Measurements from ENCODE around the gene CITED1.
"Not testable (repeated sequence)": the region's sequence is repeated elsewhere in the genome, so short reads cannot be mapped to it uniquely, and the experiment has no call there.

Gene CITED1, protein sequence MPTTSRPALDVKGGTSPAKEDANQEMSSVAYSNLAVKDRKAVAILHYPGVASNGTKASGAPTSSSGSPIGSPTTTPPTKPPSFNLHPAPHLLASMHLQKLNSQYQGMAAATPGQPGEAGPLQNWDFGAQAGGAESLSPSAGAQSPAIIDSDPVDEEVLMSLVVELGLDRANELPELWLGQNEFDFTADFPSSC

DNA sequence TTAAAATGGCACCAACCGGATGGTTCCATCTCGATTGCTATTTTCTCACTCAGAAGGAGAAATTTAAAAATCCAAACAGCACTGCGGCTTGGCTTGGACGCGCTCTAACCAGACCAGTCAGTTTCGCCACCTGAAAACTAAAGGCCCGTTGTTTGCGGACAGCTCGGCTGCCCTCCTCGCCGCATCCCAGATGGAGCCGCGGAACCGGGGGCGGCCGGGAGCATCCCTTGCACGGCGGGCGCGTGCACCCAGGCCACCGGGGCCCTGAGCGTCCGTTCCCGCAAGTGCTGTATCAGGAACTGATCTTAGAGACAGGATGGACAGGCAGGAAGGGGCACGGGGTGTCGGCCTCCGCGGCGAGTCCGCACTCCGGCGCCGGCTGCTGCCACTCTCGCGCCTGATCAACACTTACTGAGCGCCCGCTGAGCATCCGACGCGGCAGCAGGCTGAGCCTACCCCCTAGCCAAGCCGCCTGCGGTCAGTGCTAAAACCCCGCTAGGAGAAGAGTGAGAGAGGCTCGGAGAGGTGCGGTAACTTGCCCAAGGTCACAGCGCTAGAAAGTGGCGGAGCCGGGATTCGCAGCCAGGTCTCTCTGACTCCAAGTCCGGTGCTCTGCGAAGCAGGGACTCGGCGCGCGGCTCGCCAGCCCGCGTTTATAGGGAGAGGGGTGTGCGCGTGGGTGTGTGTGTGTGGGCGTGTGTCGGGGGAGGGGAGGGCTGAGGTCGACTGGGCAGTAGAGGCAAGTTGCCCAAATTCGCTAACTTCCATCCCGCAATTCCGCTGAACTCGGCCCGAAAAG, at the start of gene CITED1:
Gene CITED1 (minus strand): TSS at position 629 of the 799 bp plus-strand sequence. CDS start 3,045 bp downstream, outside the sequence.
- peak in 5 of 42 donors; percentile 16 to 37 (median 28) for DNase-seq
- intact Hi-C loops (cut with DNase I), result no loop called here

DNA sequence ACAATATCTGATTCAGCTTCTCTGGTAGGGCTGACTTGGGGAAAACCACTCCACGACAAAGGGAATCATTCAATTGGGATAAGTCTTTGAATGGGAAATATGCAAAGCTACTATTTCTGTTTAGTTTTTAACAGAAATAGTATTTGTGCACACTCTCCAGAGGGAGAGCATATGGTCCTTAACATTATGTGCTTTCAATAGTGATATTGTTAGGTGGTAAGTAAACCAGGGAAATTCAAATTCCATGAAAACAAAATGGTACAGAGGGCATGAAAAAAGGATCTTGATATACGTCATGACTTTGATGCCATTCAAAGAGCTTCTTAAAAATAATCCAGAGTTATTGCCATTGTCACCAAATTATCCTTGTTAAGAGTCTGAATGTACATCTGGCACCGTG, 47.1 kb upstream of the CITED1 start:
- no peak for DNase-seq
- intact Hi-C loops (cut with DNase I), result loop anchor here (10.0 kb wide), 1 partner anchor 58 kb away; no protein-coding TSS in a partner anchor

DNA sequence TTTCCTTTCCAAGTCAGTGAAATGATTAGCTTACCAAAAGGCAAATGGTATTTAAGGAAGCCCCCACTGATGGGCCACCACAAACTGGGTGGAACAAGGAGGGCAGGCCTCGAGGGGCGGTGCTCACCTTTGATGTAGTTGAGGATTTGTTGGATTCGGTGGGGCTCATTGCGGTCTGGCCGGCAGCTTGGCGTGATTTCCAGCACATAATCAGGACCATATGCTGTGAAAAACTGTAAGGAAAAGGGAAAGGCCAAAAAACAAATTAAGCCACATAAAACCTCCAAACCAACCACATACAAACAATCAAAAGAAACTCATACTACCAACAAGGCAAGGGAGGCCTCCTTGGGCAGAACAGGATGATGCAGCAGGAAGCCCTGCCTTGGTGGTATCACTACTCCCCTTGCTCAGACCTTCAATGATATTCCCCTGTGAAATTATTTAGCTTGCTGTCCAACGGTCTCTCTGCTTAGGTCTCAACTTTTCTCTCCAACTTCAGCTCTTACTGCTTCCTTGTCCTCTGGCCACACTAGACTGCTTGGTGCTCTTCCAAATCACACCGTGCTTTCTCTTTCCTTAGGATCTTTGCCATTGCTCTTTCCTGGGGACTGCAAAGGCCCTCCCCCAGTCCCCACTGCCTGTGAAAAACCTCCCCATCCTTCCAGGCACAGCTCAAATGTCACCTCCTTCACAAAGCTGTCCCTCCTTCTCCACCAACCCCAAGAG, 46.1 kb upstream of the CITED1 start:
- DNase-seq, result no peak

DNA sequence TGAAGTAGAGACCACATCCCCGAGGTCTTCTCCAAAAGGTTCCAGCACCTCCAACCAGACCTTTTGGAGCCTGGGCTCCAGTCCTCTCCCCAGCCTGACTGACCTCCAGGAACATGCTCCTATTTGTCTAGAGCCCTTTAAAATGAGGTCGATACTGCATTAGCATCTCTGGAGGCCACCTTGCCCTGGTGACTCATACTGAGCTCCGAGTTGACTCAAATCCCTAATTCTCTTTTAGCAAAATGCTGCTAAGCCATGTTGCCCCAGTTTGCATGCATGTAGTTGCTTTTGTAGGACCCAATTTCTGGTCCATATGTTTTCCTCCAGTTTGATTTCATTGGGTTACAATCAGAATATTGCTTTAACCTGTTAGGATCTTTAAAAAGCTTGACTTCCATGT, 43.5 kb upstream of the CITED1 start:
- intact Hi-C loops (cut with DNase I), result no loop called here
- DNase-seq, result peak in 4 of 42 donors; percentile 10 to 41 (median 16)

More for the DNA sequence above, 46.1 kb upstream of the CITED1 start:
- intact Hi-C loops (cut with DNase I), result loop anchor here (10.0 kb wide), 1 partner anchor 57 kb away; no protein-coding TSS in a partner anchor

DNA sequence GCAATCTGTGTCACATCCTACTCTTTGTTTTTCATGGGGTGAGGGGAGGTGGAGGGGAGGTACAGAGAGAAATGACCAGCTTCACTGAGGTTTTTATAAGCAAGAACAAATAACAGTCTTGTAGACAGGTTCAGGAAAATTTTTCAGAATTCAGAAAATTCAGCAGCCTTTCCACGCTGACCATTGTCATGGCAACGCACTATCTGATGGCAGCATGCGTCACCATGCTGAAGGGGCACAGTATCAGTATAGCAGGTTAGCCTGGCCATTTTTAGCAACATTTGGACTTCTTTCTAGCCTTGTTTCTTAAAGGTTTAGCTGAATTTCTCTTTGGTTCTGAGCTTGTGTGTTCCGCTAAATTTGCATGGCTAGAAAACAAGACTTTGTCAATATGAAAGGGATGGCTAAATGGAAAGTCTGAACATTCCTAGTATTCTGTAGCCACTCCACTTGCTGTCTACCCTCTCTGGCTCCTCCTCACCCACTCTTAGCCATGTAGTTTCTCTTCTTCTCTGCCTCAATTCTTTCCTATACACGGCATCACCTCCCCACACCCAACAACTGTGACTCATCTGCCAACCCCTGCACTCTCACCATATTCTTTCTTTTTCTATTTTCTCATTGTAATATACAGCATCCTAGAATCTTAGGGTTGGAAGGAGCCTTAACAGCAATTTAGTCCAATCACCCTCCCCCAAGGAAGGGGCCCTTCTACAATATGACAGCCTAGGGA, 42.7 kb upstream of the CITED1 start:
- intact Hi-C loops (cut with DNase I), result no loop called here
- peak in 6 of 42 donors; percentile 12 to 53 (median 22) for DNase-seq

DNA sequence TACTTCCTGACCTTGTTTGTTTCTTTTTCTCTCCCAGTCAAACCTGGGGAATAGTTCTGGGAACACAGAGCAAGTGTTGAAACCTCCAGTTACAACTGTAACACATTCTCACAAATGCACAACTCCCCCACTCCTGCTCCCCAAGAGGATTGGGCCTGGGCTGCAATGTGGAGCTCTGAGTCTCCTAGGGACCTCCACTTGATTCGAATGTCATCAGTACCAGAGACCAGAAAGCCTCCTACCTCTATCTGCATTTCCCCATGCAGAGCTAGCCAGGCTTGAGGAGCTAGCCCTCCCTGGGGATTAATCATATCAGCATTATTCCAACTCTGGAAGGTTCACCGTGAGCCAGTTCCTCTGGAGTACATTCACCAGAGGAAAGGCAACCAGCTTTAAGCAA, 41.7 kb upstream of the CITED1 start:
- intact Hi-C loops (cut with DNase I), result no loop called here
- no peak for DNase-seq

DNA sequence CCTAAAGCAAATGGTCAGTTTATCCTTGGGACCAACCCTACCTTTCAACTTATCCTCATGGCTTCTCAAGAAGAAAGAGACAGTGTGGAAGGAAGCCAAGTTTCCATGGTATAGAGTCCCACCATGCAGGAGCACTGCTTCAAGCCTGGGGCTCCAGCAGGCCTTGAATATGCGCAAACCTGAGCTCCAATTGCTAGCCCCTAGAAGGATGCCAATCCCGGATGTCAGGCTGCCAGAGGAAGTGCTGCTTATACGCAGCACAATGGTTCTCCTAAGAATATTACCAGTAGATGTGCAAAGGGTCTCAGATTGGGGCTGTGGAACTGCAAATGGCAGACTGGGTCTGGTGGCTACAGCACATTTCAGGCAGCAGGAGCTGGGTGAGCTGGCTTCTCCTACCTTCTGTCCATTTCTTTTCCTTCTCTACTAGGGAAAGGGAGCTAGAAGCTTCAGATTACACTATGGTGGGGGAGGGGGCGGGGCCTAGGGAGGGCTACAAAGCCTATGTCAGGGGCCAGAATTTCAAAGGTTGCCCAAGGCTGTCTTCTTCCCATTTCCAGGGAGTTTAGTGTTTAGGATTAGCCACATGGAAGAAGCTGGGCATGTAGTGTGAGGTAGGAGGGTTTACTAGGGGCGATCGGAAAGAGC, 40.7 kb upstream of the CITED1 start:
- DNase-seq, result no peak
- intact Hi-C loops (cut with DNase I), result no loop called here

DNA sequence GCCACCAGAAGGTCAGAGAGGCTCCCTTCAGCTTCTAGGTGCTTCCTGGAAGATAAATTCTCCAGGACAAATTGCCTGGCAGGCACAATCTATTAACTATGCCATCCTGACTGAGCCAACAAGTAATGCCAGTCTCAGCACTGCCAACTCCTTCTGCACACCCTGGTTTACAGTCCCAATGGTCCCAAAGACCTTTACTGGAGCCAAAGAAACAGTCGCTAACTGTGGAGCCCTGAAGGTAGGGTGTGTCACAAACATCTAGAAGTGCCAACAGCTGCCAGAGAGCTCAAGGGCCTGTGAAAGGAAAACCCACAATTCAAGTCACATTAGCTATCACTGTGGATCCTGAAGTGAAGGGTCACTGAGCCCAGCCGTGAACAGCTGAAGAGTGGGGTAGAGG, 34.9 kb upstream of the CITED1 start:
- intact Hi-C loops (cut with DNase I), result no loop called here
- no peak for DNase-seq

DNA sequence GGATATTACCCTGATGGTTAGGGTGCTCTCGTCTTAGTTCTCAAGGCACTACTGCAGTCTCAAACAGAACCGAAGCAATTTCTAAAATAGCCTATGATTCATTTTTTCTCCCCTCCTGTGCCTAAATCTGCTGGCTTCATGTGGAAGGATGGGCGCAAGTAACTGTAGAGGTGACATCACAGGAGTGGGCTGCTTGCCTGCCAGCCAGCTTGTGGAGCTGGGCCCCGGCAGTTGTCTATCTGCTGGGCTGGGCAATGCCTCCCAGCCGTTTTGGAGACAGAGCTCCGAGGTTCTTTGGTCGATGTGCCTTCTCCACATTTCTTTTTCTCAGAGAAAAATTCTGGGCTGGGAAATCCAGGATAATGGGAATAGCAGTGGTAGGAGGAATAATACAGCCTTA, 34.3 kb upstream of the CITED1 start:
- intact Hi-C loops (cut with DNase I), result no loop called here
- no peak for DNase-seq

DNA sequence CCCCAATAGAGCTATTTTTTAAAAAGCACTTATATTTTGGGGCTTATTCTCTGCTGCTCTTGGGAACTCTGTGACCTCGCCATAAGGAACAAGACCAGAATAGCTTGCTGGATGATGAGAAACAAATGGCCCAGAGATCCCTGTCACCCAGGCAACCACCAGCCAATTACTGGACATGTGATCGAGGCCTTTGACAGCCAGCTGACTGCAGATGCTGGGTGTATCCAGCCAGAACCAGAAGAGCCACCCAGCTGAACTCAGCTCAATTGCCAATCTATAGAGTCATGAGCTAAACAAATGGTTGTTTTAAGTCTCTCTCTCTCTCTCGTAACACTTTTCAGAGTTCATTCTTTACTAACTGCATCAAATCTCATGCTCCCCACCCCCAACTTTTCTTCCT, 24.4 kb upstream of the CITED1 start:
- intact Hi-C loops (cut with DNase I), result no loop called here

DNA sequence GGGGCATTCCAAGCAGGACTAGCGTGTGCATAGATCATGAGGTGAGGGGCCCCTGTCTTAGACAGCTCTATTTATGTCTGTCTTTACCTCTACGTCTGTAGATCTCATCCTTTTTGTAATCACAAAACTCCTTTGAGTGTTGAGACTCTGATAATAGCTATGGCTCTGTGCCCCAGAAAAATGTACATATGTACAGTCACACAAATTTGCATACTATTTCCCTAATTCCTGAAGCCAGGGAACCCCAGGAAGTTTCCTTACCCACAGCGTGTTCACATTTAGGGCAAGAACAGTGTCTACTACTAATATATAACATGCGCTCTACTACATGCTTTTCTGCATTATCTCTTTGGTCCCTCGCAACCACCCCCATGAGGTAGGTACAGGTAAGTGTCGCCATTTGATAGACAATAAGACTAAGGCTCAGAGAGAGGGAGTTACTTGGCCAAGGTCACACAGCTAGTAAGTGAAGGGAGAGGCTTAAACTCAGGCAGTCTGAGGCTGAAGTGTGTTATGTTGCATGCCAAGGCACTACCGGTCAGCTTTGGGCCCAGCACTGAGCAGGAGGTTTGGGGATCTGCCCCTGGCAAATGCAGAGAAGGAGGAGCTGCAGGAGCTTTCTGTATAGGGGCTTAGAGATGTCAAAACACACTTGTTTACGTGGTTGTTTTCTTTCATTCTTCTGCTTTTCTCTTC, 21.0 kb upstream of the CITED1 start:
- intact Hi-C loops (cut with DNase I), result no loop called here

More for the DNA sequence above, 24.4 kb upstream of the CITED1 start:
- DNase-seq, result no peak

DNA sequence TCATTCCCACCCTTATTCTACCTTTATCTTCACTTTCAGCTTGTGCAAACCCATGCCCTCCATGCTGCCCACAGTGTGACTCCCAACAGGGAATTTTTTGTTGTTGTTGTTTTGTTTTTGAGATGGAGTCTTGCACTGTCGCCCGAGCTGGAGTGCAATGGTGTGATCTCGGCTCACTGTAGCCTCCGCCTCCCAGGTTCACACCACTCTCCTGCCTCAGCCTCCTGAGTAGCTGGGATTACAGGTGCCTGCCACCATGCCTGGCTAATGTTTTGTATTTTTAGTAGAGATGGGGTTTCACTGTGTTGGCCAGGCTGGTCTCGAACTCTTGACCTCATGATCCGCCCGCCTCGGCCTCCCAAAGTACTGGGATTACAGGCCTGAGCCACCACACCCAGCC, 13.9 kb upstream of the CITED1 start:
- DNase-seq, result peak in 1 of 42 donors; percentile 7
- intact Hi-C loops (cut with DNase I), result not testable (repeated sequence)

More for the DNA sequence above, 21.0 kb upstream of the CITED1 start:
- no peak for DNase-seq

DNA sequence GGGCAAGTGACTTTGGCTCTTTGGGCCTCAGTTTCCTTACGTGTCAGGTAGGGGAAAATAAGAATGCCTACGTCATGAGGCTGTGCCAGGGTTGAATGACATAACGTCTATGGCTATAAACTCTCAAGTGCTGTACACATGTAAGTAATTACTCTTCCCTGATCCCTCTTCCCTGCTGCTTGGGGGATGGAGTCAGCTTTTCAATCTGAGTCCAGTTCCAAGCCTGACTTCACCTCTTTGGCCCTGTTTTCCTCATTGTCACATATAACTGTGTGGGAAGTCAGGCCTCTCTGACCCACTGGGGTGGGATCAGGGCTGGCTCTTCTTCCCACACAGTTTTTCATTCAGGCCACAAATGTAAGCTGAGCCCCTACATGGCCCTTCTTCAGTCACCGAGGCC, 11.4 kb upstream of the CITED1 start:
- intact Hi-C loops (cut with DNase I), result no loop called here
- DNase-seq, result no peak

DNA sequence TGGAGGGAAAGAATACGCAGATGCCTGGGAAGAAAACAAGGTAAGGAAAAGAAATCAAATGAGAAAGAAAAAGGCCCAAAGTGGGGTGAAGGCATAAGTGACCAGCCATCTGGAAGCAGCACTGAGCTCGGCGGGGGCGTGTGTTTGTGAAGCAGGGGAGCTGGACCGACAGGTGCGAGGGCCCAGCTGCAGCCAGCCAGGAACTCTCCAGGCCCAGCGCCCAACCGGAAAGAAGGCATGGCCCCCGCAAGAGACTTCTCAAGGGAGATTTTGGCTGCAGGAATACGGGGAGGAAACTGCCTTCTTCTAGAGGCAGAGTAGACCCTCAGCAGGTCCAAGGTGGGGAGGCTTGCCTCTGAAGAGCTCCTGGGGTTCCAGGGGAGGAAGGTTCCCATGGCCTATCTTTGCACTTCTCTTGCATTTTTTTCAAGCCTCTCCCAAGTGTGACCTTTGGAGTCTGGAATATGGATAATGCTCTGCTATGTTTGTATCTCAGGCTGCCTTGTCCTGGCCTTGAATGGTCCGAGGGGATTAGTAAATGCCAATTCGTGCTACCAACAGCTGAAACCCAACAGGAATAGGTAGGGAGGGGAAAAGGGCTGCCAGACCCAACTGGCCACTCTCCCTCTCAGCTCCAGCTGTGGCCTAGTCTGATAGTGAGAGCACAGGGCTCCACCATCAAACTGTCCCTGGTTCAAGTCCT, 10.8 kb upstream of the CITED1 start:
- peak in 1 of 42 donors; percentile 1 for DNase-seq
- intact Hi-C loops (cut with DNase I), result no loop called here

DNA sequence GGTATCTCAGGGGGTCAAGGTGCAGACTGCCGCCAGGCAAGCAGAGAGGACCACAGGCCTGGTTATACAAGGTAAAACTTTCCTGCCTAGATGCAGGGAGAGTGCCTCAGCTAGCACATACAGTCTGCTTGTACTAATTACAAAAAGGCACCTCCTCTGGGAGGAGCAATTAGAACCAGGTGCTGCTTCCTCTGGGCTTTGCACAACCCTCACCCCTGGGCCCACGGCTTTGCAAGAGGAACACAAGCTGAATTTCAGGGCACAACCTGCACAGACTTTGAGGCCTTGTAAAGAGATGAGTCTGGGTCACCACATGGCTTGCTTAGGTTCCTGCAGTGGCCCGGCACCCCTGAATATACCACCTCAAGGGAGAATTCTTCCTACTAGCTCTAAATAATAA, 9.2 kb upstream of the CITED1 start:
- intact Hi-C loops (cut with DNase I), result no loop called here
- peak in 2 of 42 donors; percentile 7 to 17 for DNase-seq

DNA sequence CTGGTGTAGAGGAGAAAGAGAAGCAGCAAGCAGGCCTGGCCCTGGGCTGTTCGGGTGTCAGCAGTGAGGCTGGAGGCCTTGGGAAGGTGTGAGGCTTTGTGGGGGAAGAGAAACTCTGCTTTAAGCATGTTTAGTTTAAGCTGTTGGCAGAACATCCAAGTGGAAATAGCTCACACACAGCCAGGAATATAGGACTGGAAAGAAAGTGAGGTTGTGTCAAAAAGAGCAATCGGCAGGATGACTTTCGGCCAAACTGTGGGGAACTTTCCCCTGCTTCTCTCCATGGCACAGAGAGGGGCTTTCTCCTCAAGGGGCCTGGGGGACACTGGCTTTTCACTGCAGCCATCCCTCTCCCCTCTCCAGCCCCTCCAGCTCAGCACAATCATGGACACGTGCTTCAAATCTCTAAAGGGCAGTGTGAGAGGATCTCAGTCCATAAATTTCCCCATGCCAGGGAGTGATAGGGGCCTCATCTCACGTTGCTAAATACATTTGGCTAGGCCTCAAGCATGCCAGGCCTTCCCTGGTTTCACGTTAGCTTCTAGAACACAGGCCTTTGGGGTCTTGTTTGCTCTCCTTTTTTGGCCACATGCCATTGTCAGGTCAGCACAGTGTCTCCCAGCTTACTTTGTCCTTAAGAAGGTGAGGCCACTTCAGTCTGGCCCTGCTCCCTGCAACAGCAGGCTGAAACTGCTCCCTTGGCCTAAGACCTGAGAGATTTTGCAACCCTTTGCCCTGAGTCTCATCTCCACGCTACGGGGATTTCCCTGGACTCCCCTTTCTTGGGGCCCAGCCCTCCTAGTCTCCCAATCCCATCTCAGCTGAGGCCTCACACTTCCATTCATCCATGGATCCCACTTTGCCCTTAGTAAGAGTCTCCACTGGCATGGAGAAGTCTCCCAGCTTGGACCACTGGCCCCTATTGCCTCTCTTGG, 8.3 kb upstream of the CITED1 start:
- intact Hi-C loops (cut with DNase I), result no loop called here
- DNase-seq, result peak in 1 of 42 donors; percentile 19

Data from head of caudate nucleus (tissue), 42 donors.